ENCODE data around the gene CHAF1B. TPM values are rescaled to one million over a fixed set of nuclear protein-coding genes. Genes with fewer than 3 reads are reported as not detected.
"Not testable (repeated sequence)": the region's sequence is repeated elsewhere in the genome, so short reads cannot be mapped to it uniquely, and the experiment has no call there.

Gene CHAF1B
- polyA plus RNA-seq, 1 donor, result 3.6 TPM

DNA sequence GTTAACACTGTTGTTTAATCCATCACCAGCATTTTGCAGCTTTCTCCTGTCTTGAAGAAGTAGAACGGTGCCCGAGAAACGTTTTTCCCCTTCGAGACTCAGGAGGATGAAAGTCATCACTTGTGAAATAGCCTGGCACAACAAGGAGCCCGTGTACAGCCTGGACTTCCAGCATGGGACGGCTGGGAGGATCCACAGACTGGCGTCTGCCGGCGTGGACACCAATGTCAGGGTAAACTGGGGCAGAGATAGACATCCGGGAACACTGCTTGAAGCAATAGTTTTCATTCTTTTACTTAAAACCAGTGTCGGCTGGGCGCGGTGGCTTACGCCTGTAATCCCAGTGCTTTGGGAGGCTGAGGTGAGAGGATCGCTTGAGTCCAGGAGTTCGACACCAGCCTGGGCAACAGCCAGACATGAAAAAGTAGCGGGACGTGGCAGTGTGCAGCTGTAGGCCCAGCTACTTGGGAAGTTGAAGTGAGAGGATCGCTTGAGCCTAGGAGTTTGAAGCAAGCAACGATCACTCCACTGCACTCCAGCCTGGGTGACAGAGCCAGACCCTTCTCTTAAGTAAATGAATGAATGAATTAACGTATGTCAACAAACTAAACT is 945 bp downstream of the CHAF1B start:
- DNase-seq, result no peak
- no peak overlapping the region for H3K27ac ChIP-seq (ENCODE audit: low read length)
- H3K36me3 ChIP-seq (ENCODE audit: control insufficient read depth, insufficient read depth, low read length), result no peaks in the 10 kb centered on the region
- no peaks in the 10 kb centered on the region for H3K27me3 ChIP-seq (ENCODE audit: control insufficient read depth, insufficient read depth, low read length)
- H3K4me1 ChIP-seq (ENCODE audit: control insufficient read depth, insufficient read depth, low read length), result peaks cover 6% of the 10 kb centered on the region
- peak overlapping the region; percentile 55 for H3K4me3 ChIP-seq (ENCODE audit: low read length)
- 96% methylated on average over 5 of the region's 21 CpGs for WGBS (ENCODE audit: insufficient coverage, low lambda C conversion rate)
- H3K9me3 ChIP-seq (ENCODE audit: control insufficient read depth, low read depth, low read length), result no peaks in the 10 kb centered on the region

DNA sequence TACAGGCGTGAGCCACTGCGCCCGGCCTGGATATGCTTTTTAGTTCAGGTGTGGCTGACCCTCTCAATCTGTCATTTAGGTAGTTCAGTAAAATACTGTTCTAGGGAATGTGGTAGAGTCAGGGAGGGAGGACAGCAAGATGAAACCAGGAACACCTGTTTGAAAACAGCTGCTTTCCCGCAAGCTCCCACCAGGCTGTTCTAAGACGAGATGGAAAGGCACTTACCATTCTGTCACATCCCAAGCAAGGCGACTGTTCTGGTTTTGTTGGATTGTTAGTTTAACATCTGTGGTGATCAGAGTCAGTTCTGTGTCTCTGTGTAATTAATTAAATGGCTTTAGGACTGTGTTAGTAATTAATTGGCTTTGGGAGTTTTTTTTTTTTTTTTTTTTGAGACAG is 2.9 kb downstream of the CHAF1B start:
- H3K4me1 ChIP-seq (ENCODE audit: control insufficient read depth, insufficient read depth, low read length), result peaks cover 6% of the 10 kb centered on the region
- no peak for DNase-seq
- no peak overlapping the region for H3K4me3 ChIP-seq (ENCODE audit: low read length)
- H3K36me3 ChIP-seq (ENCODE audit: control insufficient read depth, insufficient read depth, low read length), result no peaks in the 10 kb centered on the region
- peaks cover 7% of the 10 kb centered on the region for H3K9me3 ChIP-seq (ENCODE audit: control insufficient read depth, low read depth, low read length)
- no peaks in the 10 kb centered on the region for H3K27me3 ChIP-seq (ENCODE audit: control insufficient read depth, insufficient read depth, low read length)
- no CpG with 5 or more reads among the region's 6 CpGs for WGBS (ENCODE audit: insufficient coverage, low lambda C conversion rate)
- no peak overlapping the region for H3K27ac ChIP-seq (ENCODE audit: low read length)

DNA sequence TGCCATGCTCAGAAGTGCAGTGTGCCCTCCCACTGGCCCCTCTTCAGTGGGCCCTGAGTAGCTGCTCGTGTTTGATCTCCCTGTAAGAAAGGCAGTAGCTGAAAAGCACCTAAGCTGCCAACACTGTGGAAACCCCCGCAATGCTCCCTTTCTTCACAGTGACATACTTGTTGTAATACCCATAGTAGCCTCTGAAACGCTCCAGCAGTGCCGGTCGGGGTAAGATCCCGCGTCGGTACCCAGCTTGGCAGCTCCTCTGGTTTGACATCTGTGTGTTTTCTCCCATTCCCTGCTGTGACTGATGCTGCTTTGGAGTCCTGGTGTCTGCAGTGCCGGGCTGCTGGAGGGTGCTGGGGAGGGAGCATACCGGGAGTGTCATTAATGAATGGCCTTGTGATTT is 3.6 kb downstream of the CHAF1B start:
- no peak overlapping the region for H3K27ac ChIP-seq (ENCODE audit: low read length)
- H3K4me3 ChIP-seq (ENCODE audit: low read length), result no peak overlapping the region
- no CpG with 5 or more reads among the region's 10 CpGs for WGBS (ENCODE audit: insufficient coverage, low lambda C conversion rate)
- no peak for DNase-seq
- peaks cover 8% of the 10 kb centered on the region for H3K9me3 ChIP-seq (ENCODE audit: control insufficient read depth, low read depth, low read length)
- H3K36me3 ChIP-seq (ENCODE audit: control insufficient read depth, insufficient read depth, low read length), result no peaks in the 10 kb centered on the region
- peaks cover 6% of the 10 kb centered on the region for H3K4me1 ChIP-seq (ENCODE audit: control insufficient read depth, insufficient read depth, low read length)
- H3K27me3 ChIP-seq (ENCODE audit: control insufficient read depth, insufficient read depth, low read length), result no peaks in the 10 kb centered on the region

DNA sequence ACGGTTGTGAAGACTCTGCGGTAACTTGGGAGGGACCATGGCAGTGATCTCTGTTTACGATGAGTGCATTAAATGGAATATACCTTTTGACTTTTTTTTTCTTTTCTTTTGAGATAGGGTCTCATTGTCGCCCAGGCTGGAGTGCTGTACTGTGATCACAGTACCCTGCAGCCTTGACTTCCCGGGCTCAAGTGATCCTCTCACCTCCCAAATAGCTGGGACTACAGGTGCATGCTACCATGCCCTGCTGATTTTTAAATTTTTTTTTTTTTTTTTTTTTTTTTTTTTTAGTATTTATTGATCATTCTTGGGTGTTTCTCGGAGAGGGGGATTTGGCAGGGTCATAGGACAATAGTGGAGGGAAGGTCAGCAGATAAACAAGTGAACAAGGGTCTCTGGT is 6.5 kb downstream of the CHAF1B start:
- H3K9me3 ChIP-seq (ENCODE audit: control insufficient read depth, low read depth, low read length); H3K4me3 ChIP-seq (ENCODE audit: low read length); H3K27ac ChIP-seq (ENCODE audit: low read length); H3K4me1 ChIP-seq (ENCODE audit: control insufficient read depth, insufficient read depth, low read length); H3K27me3 ChIP-seq (ENCODE audit: control insufficient read depth, insufficient read depth, low read length); DNase-seq; H3K36me3 ChIP-seq (ENCODE audit: control insufficient read depth, insufficient read depth, low read length): not testable (repeated sequence)
- 100% methylated on average over 1 of the region's 6 CpGs for WGBS (ENCODE audit: insufficient coverage, low lambda C conversion rate)

DNA sequence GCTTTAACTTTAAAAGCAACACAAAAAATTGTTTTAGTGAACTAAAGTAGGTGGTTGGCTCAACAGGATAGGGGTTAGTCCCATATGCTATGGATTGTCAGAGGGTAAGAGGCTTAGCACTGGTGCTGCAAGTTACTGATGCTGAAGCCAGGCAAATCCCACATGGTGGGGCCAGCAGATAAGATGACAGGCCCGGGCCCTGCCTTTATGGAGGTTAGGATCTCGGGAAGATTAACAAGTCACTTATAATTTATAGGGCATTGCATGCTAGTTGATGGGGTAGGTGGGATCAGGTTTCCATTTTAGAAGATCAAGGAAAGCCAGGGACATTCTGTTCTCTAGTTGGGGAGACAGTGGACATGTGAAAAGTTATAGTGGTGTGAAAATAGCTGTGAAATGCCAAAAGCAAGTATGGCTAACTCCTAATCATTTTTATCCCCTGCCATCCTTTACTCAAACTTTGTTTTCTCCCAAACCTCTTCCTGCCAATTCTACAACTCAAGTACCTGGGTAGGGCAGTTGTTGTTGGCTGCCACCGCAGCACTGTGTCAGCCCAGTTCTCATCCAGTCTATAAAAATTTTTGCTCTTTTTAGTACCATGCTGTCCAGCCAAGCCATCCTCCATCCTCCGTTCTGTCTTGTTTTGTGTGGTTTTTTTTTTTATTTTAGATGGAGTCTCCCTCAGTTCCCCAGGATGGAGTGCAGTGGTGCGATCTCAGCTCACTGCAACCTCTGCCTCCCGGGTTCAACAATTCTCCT is 10.3 kb downstream of the CHAF1B start:
- Histone ChIP-seq H3K27me3 (ENCODE audit: control insufficient read depth, insufficient read depth, low read length) (no peaks in the 10 kb centered on the region), H3K4me1 (ENCODE audit: control insufficient read depth, insufficient read depth, low read length) (no peaks in the 10 kb centered on the region), H3K27ac (ENCODE audit: low read length) (no peak overlapping the region), H3K4me3 (ENCODE audit: low read length) (no peak overlapping the region), H3K36me3 (ENCODE audit: control insufficient read depth, insufficient read depth, low read length) (peaks cover 6% of the 10 kb centered on the region), H3K9me3 (ENCODE audit: control insufficient read depth, low read depth, low read length) (peaks cover 8% of the 10 kb centered on the region)
- DNase-seq, result no peak
- no CpG with 5 or more reads among the region's 6 CpGs for WGBS (ENCODE audit: insufficient coverage, low lambda C conversion rate)

DNA sequence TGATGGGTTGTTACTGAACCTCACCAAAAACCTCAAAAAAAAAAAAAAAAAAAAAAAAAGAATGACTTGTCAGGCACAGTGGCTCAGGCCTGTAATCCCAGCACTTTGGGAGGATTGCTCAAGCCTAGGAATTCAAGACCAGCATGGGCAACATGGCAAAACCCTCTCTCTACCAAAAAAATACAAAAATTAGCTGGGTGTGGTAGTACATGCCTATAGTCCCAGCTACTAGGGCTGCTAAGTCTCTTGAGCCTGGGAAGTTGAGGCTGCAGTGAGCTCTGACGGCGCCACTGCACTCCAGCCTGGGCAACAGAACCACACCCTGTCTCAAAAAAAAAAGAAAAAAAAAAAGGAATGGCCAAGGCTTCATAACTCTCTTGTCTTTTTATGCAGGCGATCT is 11.1 kb downstream of the CHAF1B start:
- DNase-seq, result no peak
- WGBS (ENCODE audit: insufficient coverage, low lambda C conversion rate), result no CpG with 5 or more reads among the region's 3 CpGs
- peaks cover 8% of the 10 kb centered on the region for H3K9me3 ChIP-seq (ENCODE audit: control insufficient read depth, low read depth, low read length)
- no peaks in the 10 kb centered on the region for H3K27me3 ChIP-seq (ENCODE audit: control insufficient read depth, insufficient read depth, low read length)
- H3K4me3 ChIP-seq (ENCODE audit: low read length), result no peak overlapping the region
- no peaks in the 10 kb centered on the region for H3K4me1 ChIP-seq (ENCODE audit: control insufficient read depth, insufficient read depth, low read length)
- no peak overlapping the region for H3K27ac ChIP-seq (ENCODE audit: low read length)
- peaks cover 9% of the 10 kb centered on the region for H3K36me3 ChIP-seq (ENCODE audit: control insufficient read depth, insufficient read depth, low read length)

DNA sequence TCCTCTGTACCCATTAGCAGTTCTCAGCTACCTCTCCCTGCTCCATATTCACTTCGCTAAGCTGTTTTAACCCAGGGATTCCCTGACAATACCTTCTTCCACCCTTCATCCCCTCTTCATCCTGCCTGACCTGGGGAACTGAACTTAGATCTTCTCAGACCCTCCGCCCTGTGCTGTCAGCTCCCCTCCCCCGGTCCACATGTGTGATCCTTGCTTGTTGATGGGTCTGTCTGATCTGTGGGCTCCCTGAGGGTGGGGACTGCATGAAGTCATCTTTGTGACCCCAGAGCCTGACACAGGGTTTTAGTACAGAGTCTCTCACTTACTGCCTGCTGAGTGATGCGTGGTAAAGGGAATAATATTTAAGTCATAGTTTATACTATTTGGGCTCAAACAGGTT is 11.8 kb downstream of the CHAF1B start:
- H3K27me3 ChIP-seq (ENCODE audit: control insufficient read depth, insufficient read depth, low read length), result no peaks in the 10 kb centered on the region
- no peak overlapping the region for H3K27ac ChIP-seq (ENCODE audit: low read length)
- DNase-seq, result no peak
- H3K4me1 ChIP-seq (ENCODE audit: control insufficient read depth, insufficient read depth, low read length), result no peaks in the 10 kb centered on the region
- peaks cover 9% of the 10 kb centered on the region for H3K36me3 ChIP-seq (ENCODE audit: control insufficient read depth, insufficient read depth, low read length)
- no peak overlapping the region for H3K4me3 ChIP-seq (ENCODE audit: low read length)
- no CpG with 5 or more reads among the region's 4 CpGs for WGBS (ENCODE audit: insufficient coverage, low lambda C conversion rate)
- peaks cover 8% of the 10 kb centered on the region for H3K9me3 ChIP-seq (ENCODE audit: control insufficient read depth, low read depth, low read length)

DNA sequence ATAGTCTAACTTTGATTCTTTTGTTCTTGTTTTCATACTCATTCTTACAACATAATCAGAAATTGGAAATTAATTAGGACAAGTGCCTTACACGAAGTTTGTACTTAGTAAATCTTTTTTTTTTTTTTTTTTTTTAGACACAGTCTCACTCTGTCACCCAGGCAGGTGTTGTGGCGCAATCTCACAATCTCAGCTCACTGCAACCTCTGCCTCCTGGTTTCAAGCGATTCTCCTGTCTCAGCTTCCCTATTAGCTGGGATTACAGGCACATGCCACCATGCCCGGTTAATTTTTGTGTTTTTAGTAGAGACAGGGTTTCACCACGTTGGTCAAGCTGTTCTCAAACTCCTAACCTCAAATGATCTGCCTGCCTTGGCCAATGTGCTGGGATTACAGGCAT is 12.4 kb downstream of the CHAF1B start:
- Histone ChIP-seq H3K36me3 (ENCODE audit: control insufficient read depth, insufficient read depth, low read length) (peaks cover 9% of the 10 kb centered on the region), H3K4me1 (ENCODE audit: control insufficient read depth, insufficient read depth, low read length) (no peaks in the 10 kb centered on the region), H3K4me3 (ENCODE audit: low read length) (no peak overlapping the region), H3K27ac (ENCODE audit: low read length) (no peak overlapping the region), H3K9me3 (ENCODE audit: control insufficient read depth, low read depth, low read length) (peaks cover 6% of the 10 kb centered on the region), H3K27me3 (ENCODE audit: control insufficient read depth, insufficient read depth, low read length) (no peaks in the 10 kb centered on the region)
- WGBS (ENCODE audit: insufficient coverage, low lambda C conversion rate), result 100% methylated on average over 1 of the region's 5 CpGs
- DNase-seq, result no peak

DNA sequence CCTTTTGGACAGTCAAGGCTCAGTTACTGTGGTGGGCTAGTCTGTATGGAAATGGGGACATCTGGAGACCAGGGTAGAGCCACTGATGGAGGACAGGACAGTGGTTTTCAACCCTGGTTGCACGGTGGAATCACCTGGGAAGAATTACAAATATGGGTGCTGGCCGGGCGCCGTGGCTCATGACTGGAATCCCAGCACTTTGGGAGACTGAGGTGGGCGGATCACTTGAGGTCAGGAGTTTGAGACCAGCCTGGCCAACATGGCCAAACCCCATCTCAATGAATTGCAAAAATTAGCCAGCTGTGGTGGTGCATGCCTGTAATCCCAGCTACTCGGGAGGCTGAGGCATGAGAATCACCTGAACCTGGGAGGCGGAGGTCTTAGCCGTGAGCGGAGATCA is 14.5 kb downstream of the CHAF1B start:
- H3K36me3 ChIP-seq (ENCODE audit: control insufficient read depth, insufficient read depth, low read length); H3K9me3 ChIP-seq (ENCODE audit: control insufficient read depth, low read depth, low read length); H3K27ac ChIP-seq (ENCODE audit: low read length); DNase-seq; H3K27me3 ChIP-seq (ENCODE audit: control insufficient read depth, insufficient read depth, low read length); H3K4me3 ChIP-seq (ENCODE audit: low read length); H3K4me1 ChIP-seq (ENCODE audit: control insufficient read depth, insufficient read depth, low read length): not testable (repeated sequence)
- no CpG with 5 or more reads among the region's 9 CpGs for WGBS (ENCODE audit: insufficient coverage, low lambda C conversion rate)

DNA sequence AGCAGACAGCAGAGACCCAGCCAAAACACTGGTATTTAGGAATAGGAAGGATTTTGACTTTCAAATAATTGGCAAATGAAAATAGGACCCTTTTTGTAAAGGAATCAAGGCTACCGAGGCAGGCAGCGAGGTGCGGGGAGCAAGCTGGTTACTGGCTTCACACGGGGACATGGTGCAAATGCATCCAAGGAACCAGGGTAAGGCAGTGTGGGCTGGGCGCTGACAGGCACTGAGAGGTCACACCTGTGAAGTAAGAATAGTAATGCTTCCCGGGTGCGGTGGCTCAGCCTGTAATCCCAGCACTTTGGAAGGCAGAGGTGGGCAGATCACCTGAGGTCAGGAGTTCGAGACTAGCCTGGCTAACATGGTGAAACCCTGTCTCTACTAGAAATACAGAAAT is 15.5 kb downstream of the CHAF1B start:
- H3K4me1 ChIP-seq (ENCODE audit: control insufficient read depth, insufficient read depth, low read length), result no peaks in the 10 kb centered on the region
- no peaks in the 10 kb centered on the region for H3K9me3 ChIP-seq (ENCODE audit: control insufficient read depth, low read depth, low read length)
- 92% methylated on average over 2 of the region's 8 CpGs for WGBS (ENCODE audit: insufficient coverage, low lambda C conversion rate)
- no peaks in the 10 kb centered on the region for H3K27me3 ChIP-seq (ENCODE audit: control insufficient read depth, insufficient read depth, low read length)
- peaks cover 7% of the 10 kb centered on the region for H3K36me3 ChIP-seq (ENCODE audit: control insufficient read depth, insufficient read depth, low read length)
- DNase-seq, result no peak
- no peak overlapping the region for H3K27ac ChIP-seq (ENCODE audit: low read length)
- no peak overlapping the region for H3K4me3 ChIP-seq (ENCODE audit: low read length)

DNA sequence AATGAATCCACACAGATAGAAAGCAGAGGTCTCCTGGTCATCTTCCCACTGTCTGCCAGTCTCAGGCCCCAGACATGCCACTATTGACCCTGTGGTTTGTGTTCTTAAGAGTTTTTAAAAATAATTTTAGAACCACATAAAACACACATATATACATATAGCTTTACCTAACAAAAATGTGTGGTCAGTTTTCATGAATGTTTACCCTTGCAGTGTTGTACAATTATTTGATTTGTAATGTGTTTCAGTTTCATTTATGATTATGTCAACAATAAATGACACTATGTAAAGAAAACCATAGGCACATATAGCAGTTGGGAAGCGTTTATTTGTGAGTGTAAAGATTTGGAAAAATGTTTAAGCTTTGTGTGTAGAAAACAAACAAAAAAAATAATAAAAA is 17.1 kb downstream of the CHAF1B start:
- Histone ChIP-seq H3K4me3 (ENCODE audit: low read length) (no peak overlapping the region), H3K4me1 (ENCODE audit: control insufficient read depth, insufficient read depth, low read length) (no peaks in the 10 kb centered on the region), H3K9me3 (ENCODE audit: control insufficient read depth, low read depth, low read length) (no peaks in the 10 kb centered on the region), H3K27me3 (ENCODE audit: control insufficient read depth, insufficient read depth, low read length) (no peaks in the 10 kb centered on the region), H3K27ac (ENCODE audit: low read length) (no peak overlapping the region), H3K36me3 (ENCODE audit: control insufficient read depth, insufficient read depth, low read length) (peaks cover 5% of the 10 kb centered on the region)
- WGBS (ENCODE audit: insufficient coverage, low lambda C conversion rate), result 56% methylated on average over 1 of the region's 1 CpG
- DNase-seq, result no peak

Data from large intestine (tissue), 3 donors.